Hepatocyte (in vitro differentiated cells): ENCODE data around the gene ANKRD11. TPM values are rescaled to one million over a fixed set of nuclear protein-coding genes. Genes with fewer than 3 reads are reported as not detected.

Experiments
- DNase-seq: peaks from one replicate; pipeline ENCODE4 v3.0.0-alpha.2; 2016; ENCODE audit warnings: low spot score
- H2AFZ ChIP-seq: fragments of 200-600 bp; sonication (generic); 2 replicates; pipeline ENCODE4 v1.6.0; 2016; ENCODE audit warnings: antibody characterized with exemption, mild to moderate bottlenecking
- H3K27ac ChIP-seq: fragments of 200-600 bp; sonication (generic); 2 replicates; pipeline ENCODE4 v1.5.1; 2016; ENCODE audit warnings: mild to moderate bottlenecking
- H3K27me3 ChIP-seq: fragments of 200-600 bp; sonication (generic); 2 replicates; pipeline ENCODE4 v1.6.1; 2016
- H3K36me3 ChIP-seq: fragments of 200-600 bp; sonication (generic); replicated peaks from 2 replicates; pipeline ENCODE4 v1.5.1; 2016; ENCODE audit warnings: low read depth; ENCODE audit not compliant: insufficient read depth
- H3K4me1 ChIP-seq: fragments of 200-600 bp; sonication (generic); 2 replicates; pipeline ENCODE4 v1.5.1; 2016; ENCODE audit warnings: mild to moderate bottlenecking, moderate library complexity; ENCODE audit not compliant: insufficient read depth
- H3K4me2 ChIP-seq: fragments of 200-600 bp; sonication (generic); 2 replicates; pipeline ENCODE4 v1.6.0; 2016
- H3K4me3 ChIP-seq: fragments of 200-600 bp; sonication (generic); 2 replicates; pipeline ENCODE4 v1.5.1; 2016; ENCODE audit warnings: mild to moderate bottlenecking
- H3K79me2 ChIP-seq: fragments of 200-600 bp; sonication (generic); 2 replicates; pipeline ENCODE4 v1.6.0; 2017; ENCODE audit warnings: mild to moderate bottlenecking
- H3K9me2 ChIP-seq: fragments of 200-600 bp; sonication (generic); replicated peaks from 2 replicates; pipeline ENCODE4 v1.6.0; 2017; ENCODE audit warnings: mild to moderate bottlenecking; ENCODE audit not compliant: insufficient read depth
- H3K9me3 ChIP-seq: fragments of 200-600 bp; sonication (generic); 2 replicates; pipeline ENCODE4 v1.5.1; 2016; ENCODE audit warnings: low read depth, mild to moderate bottlenecking
- H4K20me1 ChIP-seq: fragments of 200-600 bp; sonication (generic); 2 replicates; pipeline ENCODE4 v1.6.0; 2016; ENCODE audit warnings: mild to moderate bottlenecking; ENCODE audit not compliant: insufficient read depth, poor library complexity, severe bottlenecking
- EZH2 ChIP-seq: fragments of 200-600 bp; sonication (generic); IDR thresholded peaks from 2 replicates; pipeline ENCODE4 v1.6.1; 2016; ENCODE audit warnings: antibody characterized with exemption, mild to moderate bottlenecking, borderline replicate concordance
- EZH2phosphoT487 ChIP-seq: fragments of 200-600 bp; sonication (generic); IDR thresholded peaks from one replicate; pipeline ENCODE4 v1.6.1; 2018; ENCODE audit warnings: antibody characterized with exemption, mild to moderate bottlenecking, low read depth, moderate library complexity; ENCODE audit not compliant: unreplicated experiment, severe bottlenecking
- WGBS: methylation state at CpG from one replicate; pipeline ENCODE4 v1.1.6; 2016; ENCODE audit warnings: low lambda C conversion rate; ENCODE audit errors: missing lambda C conversion rate; 5-methylcytosine and 5-hydroxymethylcytosine counted together
- polyA plus RNA-seq: library from polyadenylated mRNA; unstranded; fragments of >200 nt; fragmentation: Nextera tagmentation; extraction: Ambion mirVana; gene quantifications from 2 replicates; pipeline ENCODE4 v1.2.1, GENCODE V29; 2016
- total RNA-seq: library from RNA; depleted of rRNA; stranded (reverse); fragments of >200 nt; gene quantifications from 2 replicates; pipeline ENCODE4 v1.2.3, GENCODE V29; 2014
- TF ChIP-seq, protein P1 (sequence below): fragments of 200-600 bp; sonication (generic); IDR thresholded peaks from 2 replicates; pipeline ENCODE4 v1.5.1; 2016; ENCODE audit warnings: antibody characterized with exemption, mild to moderate bottlenecking; ENCODE audit not compliant: poor library complexity

The ANKRD11 gene
- total and polyA plus RNA-seq, 2 experiments from 2014 or later: 48.7 to 130 TPM

DNA sequence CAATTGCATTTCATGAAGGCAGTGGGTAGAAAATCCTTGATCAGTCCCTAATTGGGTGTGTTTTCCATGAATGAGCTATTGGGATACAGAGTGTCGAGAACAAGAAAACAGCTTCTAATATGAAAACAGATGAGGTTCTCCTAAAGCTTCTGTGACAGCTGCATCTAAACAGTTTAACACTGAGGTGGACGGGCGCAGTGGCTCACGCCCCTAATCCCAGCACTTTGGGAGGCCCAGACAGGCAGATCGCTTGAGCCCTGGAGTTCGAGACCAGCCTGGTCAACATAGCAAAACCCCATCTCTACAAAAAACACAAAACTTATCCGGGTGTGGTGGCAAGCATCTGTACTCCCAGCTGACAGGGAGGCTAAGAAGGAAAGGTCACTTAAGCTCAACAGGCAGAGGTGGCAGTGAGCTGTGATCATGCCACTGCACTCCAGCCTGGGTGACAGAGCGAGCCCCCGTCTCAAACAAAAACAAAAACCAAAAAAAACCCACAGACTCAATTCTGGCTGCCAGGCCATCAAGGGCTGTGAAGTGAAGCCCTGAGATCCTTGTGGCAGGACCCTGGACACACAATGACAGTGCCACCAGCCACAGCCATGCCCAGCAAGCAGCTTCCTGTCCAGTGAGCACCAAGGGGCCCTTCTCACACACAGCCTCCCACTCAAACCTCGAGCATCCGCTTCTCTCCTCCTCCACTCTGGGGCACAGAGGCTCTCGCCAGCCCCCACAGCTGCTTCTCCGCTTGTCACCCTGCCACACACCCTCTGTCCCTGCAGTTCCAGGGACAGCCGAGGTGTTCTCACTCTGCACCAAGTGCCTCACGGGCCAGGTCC is 44.0 kb downstream of the ANKRD11 start:
- TF ChIP-seq EZH2 (no peak), EZH2phosphoT487 (no peak)
- TF ChIP-seq, protein P1, sequence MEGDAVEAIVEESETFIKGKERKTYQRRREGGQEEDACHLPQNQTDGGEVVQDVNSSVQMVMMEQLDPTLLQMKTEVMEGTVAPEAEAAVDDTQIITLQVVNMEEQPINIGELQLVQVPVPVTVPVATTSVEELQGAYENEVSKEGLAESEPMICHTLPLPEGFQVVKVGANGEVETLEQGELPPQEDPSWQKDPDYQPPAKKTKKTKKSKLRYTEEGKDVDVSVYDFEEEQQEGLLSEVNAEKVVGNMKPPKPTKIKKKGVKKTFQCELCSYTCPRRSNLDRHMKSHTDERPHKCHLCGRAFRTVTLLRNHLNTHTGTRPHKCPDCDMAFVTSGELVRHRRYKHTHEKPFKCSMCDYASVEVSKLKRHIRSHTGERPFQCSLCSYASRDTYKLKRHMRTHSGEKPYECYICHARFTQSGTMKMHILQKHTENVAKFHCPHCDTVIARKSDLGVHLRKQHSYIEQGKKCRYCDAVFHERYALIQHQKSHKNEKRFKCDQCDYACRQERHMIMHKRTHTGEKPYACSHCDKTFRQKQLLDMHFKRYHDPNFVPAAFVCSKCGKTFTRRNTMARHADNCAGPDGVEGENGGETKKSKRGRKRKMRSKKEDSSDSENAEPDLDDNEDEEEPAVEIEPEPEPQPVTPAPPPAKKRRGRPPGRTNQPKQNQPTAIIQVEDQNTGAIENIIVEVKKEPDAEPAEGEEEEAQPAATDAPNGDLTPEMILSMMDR: no peak
- peaks cover 100% of the 10 kb centered on the region for H4K20me1 ChIP-seq
- WGBS: 82% methylated on average over 15 of the region's 15 CpGs
- no peaks in the 10 kb centered on the region for H3K27me3 ChIP-seq
- no peak overlapping the region for H3K4me2 ChIP-seq
- H3K4me3 ChIP-seq: no peak overlapping the region
- H3K27ac ChIP-seq: no peak overlapping the region
- peaks cover 100% of the 10 kb centered on the region for H3K79me2 ChIP-seq
- H2AFZ ChIP-seq: no peak overlapping the region
- peaks cover 47% of the 10 kb centered on the region for H3K4me1 ChIP-seq
- H3K9me3 ChIP-seq: no peaks in the 10 kb centered on the region
- no peaks in the 10 kb centered on the region for H3K9me2 ChIP-seq
- no peak for DNase-seq
- no peaks in the 10 kb centered on the region for H3K36me3 ChIP-seq

DNA sequence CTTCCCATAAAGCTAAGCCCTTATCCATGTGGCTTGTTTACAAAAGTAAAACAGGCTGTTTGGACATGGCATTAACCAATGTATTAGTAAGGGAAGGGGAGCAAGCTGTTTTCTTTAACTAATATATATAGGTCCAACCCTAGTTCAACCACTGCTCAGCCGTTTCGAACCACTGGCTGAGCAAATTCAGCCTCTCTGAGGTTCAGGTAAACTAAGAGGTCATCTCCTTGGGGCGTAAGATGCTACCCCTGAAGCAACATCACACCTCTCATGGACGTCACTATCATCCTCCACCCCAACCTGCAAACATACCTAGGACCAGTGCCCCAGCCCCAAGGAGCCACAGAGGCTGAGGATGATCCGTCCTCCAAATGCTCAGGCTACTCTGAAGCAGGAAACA is 45.2 kb downstream of the ANKRD11 start:
- Histone ChIP-seq H3K27ac (no peak overlapping the region), H3K36me3 (no peaks in the 10 kb centered on the region), H3K79me2 (peaks cover 100% of the 10 kb centered on the region), H3K9me2 (no peaks in the 10 kb centered on the region), H3K27me3 (no peaks in the 10 kb centered on the region), H3K4me3 (no peak overlapping the region), H3K4me2 (peak overlapping the region; percentile 59), H2AFZ (no peak overlapping the region), H3K9me3 (no peaks in the 10 kb centered on the region), H4K20me1 (peaks cover 100% of the 10 kb centered on the region), H3K4me1 (peaks cover 45% of the 10 kb centered on the region)
- no peak for TF ChIP-seq EZH2phosphoT487
- no peak for TF ChIP-seq EZH2
- TF ChIP-seq, protein P1: no peak
- no peak for DNase-seq
- WGBS: 76% methylated on average over 5 of the region's 5 CpGs

DNA sequence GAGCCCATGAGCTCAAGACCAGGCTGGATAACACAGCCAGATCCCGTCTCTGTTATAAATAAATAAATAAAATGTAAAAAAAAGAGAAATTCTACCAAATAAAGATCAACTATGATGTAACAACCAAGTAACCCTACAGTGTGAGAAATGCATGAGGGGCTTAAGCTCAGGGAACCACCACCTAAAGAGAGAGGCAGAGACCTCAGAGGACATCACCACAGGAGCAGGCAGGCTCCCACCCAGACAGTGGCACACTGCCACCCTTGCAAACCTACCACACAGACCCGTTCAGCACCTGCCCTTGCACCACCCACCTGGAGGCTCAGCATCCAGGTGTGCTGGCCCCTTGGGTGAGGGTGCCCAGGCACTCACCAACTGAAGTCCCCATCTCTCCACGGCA is 45.6 kb downstream of the ANKRD11 start:
- Histone ChIP-seq H3K27ac (no peak overlapping the region), H3K4me1 (peaks cover 43% of the 10 kb centered on the region), H3K36me3 (no peaks in the 10 kb centered on the region), H3K9me3 (no peaks in the 10 kb centered on the region), H3K9me2 (no peaks in the 10 kb centered on the region), H3K4me2 (peak overlapping the region; percentile 59), H3K79me2 (peaks cover 100% of the 10 kb centered on the region), H4K20me1 (peaks cover 100% of the 10 kb centered on the region), H2AFZ (no peak overlapping the region), H3K27me3 (no peaks in the 10 kb centered on the region), H3K4me3 (no peak overlapping the region)
- DNase-seq: no peak
- WGBS: 68% methylated on average over 3 of the region's 3 CpGs
- TF ChIP-seq EZH2phosphoT487 (no peak), EZH2 (no peak)
- TF ChIP-seq, protein P1: no peak
